ENCODE data around the gene PHOSPHO1.

Gene PHOSPHO1

GRCh38 chr17:49244839-49245238, 14.3 kb upstream of the PHOSPHO1 start:
- in situ Hi-C loops (cut with MboI; ENCODE audit: low sequenced_read_pairs): no loop called here

- in situ Hi-C loops (cut with MboI; ENCODE audit: low sequenced_read_pairs): no loop called here
Measured at GRCh38 chr17:49242813-49243212, 12.2 kb upstream of the PHOSPHO1 start.

GRCh38 chr17:49241692-49242397, 11.3 kb upstream of the PHOSPHO1 start:
- in situ Hi-C loops (cut with MboI; ENCODE audit: low sequenced_read_pairs): no loop called here

GRCh38 chr17:49241040-49241439, 10.5 kb upstream of the PHOSPHO1 start:
- in situ Hi-C loops (cut with MboI; ENCODE audit: low sequenced_read_pairs): no loop called here

- in situ Hi-C loops (cut with MboI; ENCODE audit: low sequenced_read_pairs): no loop called here
Measured at GRCh38 chr17:49240619-49241018, 10.0 kb upstream of the PHOSPHO1 start.

- in situ Hi-C loops (cut with MboI; ENCODE audit: low sequenced_read_pairs): no loop called here
Measured at GRCh38 chr17:49239963-49240362, 9.4 kb upstream of the PHOSPHO1 start.

GRCh38 chr17:49235896-49236295, 5.3 kb upstream of the PHOSPHO1 start:
- in situ Hi-C loops (cut with MboI; ENCODE audit: low sequenced_read_pairs): no loop called here

- in situ Hi-C loops (cut with MboI; ENCODE audit: low sequenced_read_pairs): no loop called here
Measured at GRCh38 chr17:49234509-49235080, 4.0 kb upstream of the PHOSPHO1 start.

GRCh38 chr17:49231563-49231894, 942 bp upstream of the PHOSPHO1 start:
- in situ Hi-C loops (cut with MboI; ENCODE audit: low sequenced_read_pairs): no loop called here

GRCh38 chr17:49229805-49230600, 584 bp downstream of the PHOSPHO1 start:
- in situ Hi-C loops (cut with MboI; ENCODE audit: low sequenced_read_pairs): no loop called here

- in situ Hi-C loops (cut with MboI; ENCODE audit: low sequenced_read_pairs): no loop called here
Measured at GRCh38 chr17:49229076-49229804, 1.3 kb downstream of the PHOSPHO1 start.

GRCh38 chr17:49227436-49228261, 2.9 kb downstream of the PHOSPHO1 start:
- in situ Hi-C loops (cut with MboI; ENCODE audit: low sequenced_read_pairs): no loop called here

- in situ Hi-C loops (cut with MboI; ENCODE audit: low sequenced_read_pairs): no loop called here
Measured at GRCh38 chr17:49226771-49227435, 3.7 kb downstream of the PHOSPHO1 start.

GRCh38 chr17:49225554-49226236, 4.9 kb downstream of the PHOSPHO1 start:
- in situ Hi-C loops (cut with MboI; ENCODE audit: low sequenced_read_pairs): no loop called here

- in situ Hi-C loops (cut with MboI; ENCODE audit: low sequenced_read_pairs): no loop called here
Measured at GRCh38 chr17:49224997-49225337, 5.6 kb downstream of the PHOSPHO1 start.

GRCh38 chr17:49224198-49224996, 6.2 kb downstream of the PHOSPHO1 start:
- in situ Hi-C loops (cut with MboI; ENCODE audit: low sequenced_read_pairs): no loop called here

- in situ Hi-C loops (cut with MboI; ENCODE audit: low sequenced_read_pairs): no loop called here
Measured at GRCh38 chr17:49223517-49224197, 6.9 kb downstream of the PHOSPHO1 start.

GRCh38 chr17:49223168-49223516, 7.4 kb downstream of the PHOSPHO1 start:
- in situ Hi-C loops (cut with MboI; ENCODE audit: low sequenced_read_pairs): no loop called here

Data from hTERT RPE-1 (cell line).